ENCODE data around the gene ERCC1.
"Not testable (repeated sequence)": the region's sequence is repeated elsewhere in the genome, so short reads cannot be mapped to it uniquely, and the experiment has no call there.

ERCC1 gene

GRCh38 chr19:45423033-45423588 is 606 bp downstream of the ERCC1 start:
- H3K9ac ChIP-seq (ENCODE audit: low read length): peak overlapping the region; percentile 67
- H3K27ac ChIP-seq (ENCODE audit: low read length): no peak overlapping the region
- no peaks in the 10 kb centered on the region for H3K27me3 ChIP-seq (ENCODE audit: control insufficient read depth, insufficient read depth, low read length)
- H3K4me1 ChIP-seq (ENCODE audit: control insufficient read depth, low read depth, low read length): peaks cover 11% of the 10 kb centered on the region
- H3K9me3 ChIP-seq (ENCODE audit: control insufficient read depth, low read depth, low read length): no peaks in the 10 kb centered on the region
- peak overlapping the region; percentile 86 for H3K4me3 ChIP-seq (ENCODE audit: low read length)
- peaks cover 3% of the 10 kb centered on the region for H3K36me3 ChIP-seq (ENCODE audit: control insufficient read depth, low read depth, low read length)

GRCh38 chr19:45421947-45422498 is 1.7 kb downstream of the ERCC1 start:
- H3K9ac ChIP-seq (ENCODE audit: low read length): no peak overlapping the region
- H3K27me3 ChIP-seq (ENCODE audit: control insufficient read depth, insufficient read depth, low read length): no peaks in the 10 kb centered on the region
- H3K9me3 ChIP-seq (ENCODE audit: control insufficient read depth, low read depth, low read length): no peaks in the 10 kb centered on the region
- H3K4me1 ChIP-seq (ENCODE audit: control insufficient read depth, low read depth, low read length): peaks cover 11% of the 10 kb centered on the region
- no peak overlapping the region for H3K4me3 ChIP-seq (ENCODE audit: low read length)
- H3K27ac ChIP-seq (ENCODE audit: low read length): no peak overlapping the region
- peaks cover 7% of the 10 kb centered on the region for H3K36me3 ChIP-seq (ENCODE audit: control insufficient read depth, low read depth, low read length)

- Histone ChIP-seq H3K36me3 (ENCODE audit: control insufficient read depth, low read depth, low read length) (peaks cover 10% of the 10 kb centered on the region), H3K4me3 (ENCODE audit: low read length) (no peak overlapping the region), H3K9me3 (ENCODE audit: control insufficient read depth, low read depth, low read length) (no peaks in the 10 kb centered on the region), H3K27me3 (ENCODE audit: control insufficient read depth, insufficient read depth, low read length) (no peaks in the 10 kb centered on the region), H3K27ac (ENCODE audit: low read length) (no peak overlapping the region), H3K9ac (ENCODE audit: low read length) (no peak overlapping the region), H3K4me1 (ENCODE audit: control insufficient read depth, low read depth, low read length) (peaks cover 11% of the 10 kb centered on the region)
These were observed 2.8 kb downstream of the ERCC1 start for GRCh38 chr19:45420871-45421270.

- peaks cover 12% of the 10 kb centered on the region for H3K36me3 ChIP-seq (ENCODE audit: control insufficient read depth, low read depth, low read length)
- no peaks in the 10 kb centered on the region for H3K27me3 ChIP-seq (ENCODE audit: control insufficient read depth, insufficient read depth, low read length)
- no peak overlapping the region for H3K27ac ChIP-seq (ENCODE audit: low read length)
- H3K4me3 ChIP-seq (ENCODE audit: low read length): no peak overlapping the region
- no peak overlapping the region for H3K9ac ChIP-seq (ENCODE audit: low read length)
- H3K4me1 ChIP-seq (ENCODE audit: control insufficient read depth, low read depth, low read length): peaks cover 11% of the 10 kb centered on the region
- no peaks in the 10 kb centered on the region for H3K9me3 ChIP-seq (ENCODE audit: control insufficient read depth, low read depth, low read length)
These were observed 3.4 kb downstream of the ERCC1 start for GRCh38 chr19:45420356-45420755.

- H3K36me3 ChIP-seq (ENCODE audit: control insufficient read depth, low read depth, low read length): peaks cover 12% of the 10 kb centered on the region
- no peak overlapping the region for H3K9ac ChIP-seq (ENCODE audit: low read length)
- H3K27me3 ChIP-seq (ENCODE audit: control insufficient read depth, insufficient read depth, low read length): no peaks in the 10 kb centered on the region
- H3K9me3 ChIP-seq (ENCODE audit: control insufficient read depth, low read depth, low read length): no peaks in the 10 kb centered on the region
- no peak overlapping the region for H3K4me3 ChIP-seq (ENCODE audit: low read length)
- no peak overlapping the region for H3K27ac ChIP-seq (ENCODE audit: low read length)
- peaks cover 11% of the 10 kb centered on the region for H3K4me1 ChIP-seq (ENCODE audit: control insufficient read depth, low read depth, low read length)
These were observed 3.8 kb downstream of the ERCC1 start for GRCh38 chr19:45419895-45420294.

GRCh38 chr19:45419396-45419795 is 4.3 kb downstream of the ERCC1 start:
- Histone ChIP-seq H3K9me3 (ENCODE audit: control insufficient read depth, low read depth, low read length) (no peaks in the 10 kb centered on the region), H3K36me3 (ENCODE audit: control insufficient read depth, low read depth, low read length) (peaks cover 12% of the 10 kb centered on the region), H3K4me3 (ENCODE audit: low read length) (no peak overlapping the region), H3K27ac (ENCODE audit: low read length) (no peak overlapping the region), H3K9ac (ENCODE audit: low read length) (no peak overlapping the region), H3K4me1 (ENCODE audit: control insufficient read depth, low read depth, low read length) (peaks cover 8% of the 10 kb centered on the region), H3K27me3 (ENCODE audit: control insufficient read depth, insufficient read depth, low read length) (no peaks in the 10 kb centered on the region)

GRCh38 chr19:45418802-45419201 is 4.9 kb downstream of the ERCC1 start:
- Histone ChIP-seq H3K9ac (ENCODE audit: low read length) (no peak overlapping the region), H3K36me3 (ENCODE audit: control insufficient read depth, low read depth, low read length) (peaks cover 16% of the 10 kb centered on the region), H3K9me3 (ENCODE audit: control insufficient read depth, low read depth, low read length) (no peaks in the 10 kb centered on the region), H3K4me3 (ENCODE audit: low read length) (no peak overlapping the region), H3K27me3 (ENCODE audit: control insufficient read depth, insufficient read depth, low read length) (no peaks in the 10 kb centered on the region), H3K27ac (ENCODE audit: low read length) (no peak overlapping the region), H3K4me1 (ENCODE audit: control insufficient read depth, low read depth, low read length) (peaks cover 3% of the 10 kb centered on the region)

- Histone ChIP-seq H3K36me3 (ENCODE audit: control insufficient read depth, low read depth, low read length) (peaks cover 24% of the 10 kb centered on the region), H3K27ac (ENCODE audit: low read length) (no peak overlapping the region), H3K9ac (ENCODE audit: low read length) (no peak overlapping the region)
These were observed 6.6 kb downstream of the ERCC1 start for GRCh38 chr19:45417151-45417550.

GRCh38 chr19:45414468-45414867 is 9.2 kb downstream of the ERCC1 start:
- no peaks in the 10 kb centered on the region for H3K9me3 ChIP-seq (ENCODE audit: control insufficient read depth, low read depth, low read length)

More at GRCh38 chr19:45417151-45417550, 6.6 kb downstream of the ERCC1 start:
- Histone ChIP-seq H3K4me1 (ENCODE audit: control insufficient read depth, low read depth, low read length) (no peaks in the 10 kb centered on the region), H3K4me3 (ENCODE audit: low read length) (no peak overlapping the region), H3K27me3 (ENCODE audit: control insufficient read depth, insufficient read depth, low read length) (no peaks in the 10 kb centered on the region), H3K9me3 (ENCODE audit: control insufficient read depth, low read depth, low read length) (no peaks in the 10 kb centered on the region)

GRCh38 chr19:45413497-45413896 is 10.2 kb downstream of the ERCC1 start:
- Histone ChIP-seq H3K27me3 (ENCODE audit: control insufficient read depth, insufficient read depth, low read length) (no peaks in the 10 kb centered on the region), H3K9me3 (ENCODE audit: control insufficient read depth, low read depth, low read length) (no peaks in the 10 kb centered on the region), H3K27ac (ENCODE audit: low read length) (no peak overlapping the region), H3K4me3 (ENCODE audit: low read length) (no peak overlapping the region), H3K4me1 (ENCODE audit: control insufficient read depth, low read depth, low read length) (no peaks in the 10 kb centered on the region), H3K36me3 (ENCODE audit: control insufficient read depth, low read depth, low read length) (peaks cover 30% of the 10 kb centered on the region), H3K9ac (ENCODE audit: low read length) (no peak overlapping the region)

More at GRCh38 chr19:45414468-45414867, 9.2 kb downstream of the ERCC1 start:
- Histone ChIP-seq H3K27me3 (ENCODE audit: control insufficient read depth, insufficient read depth, low read length) (no peaks in the 10 kb centered on the region), H3K4me3 (ENCODE audit: low read length) (no peak overlapping the region), H3K36me3 (ENCODE audit: control insufficient read depth, low read depth, low read length) (peaks cover 32% of the 10 kb centered on the region), H3K4me1 (ENCODE audit: control insufficient read depth, low read depth, low read length) (no peaks in the 10 kb centered on the region), H3K27ac (ENCODE audit: low read length) (no peak overlapping the region), H3K9ac (ENCODE audit: low read length) (no peak overlapping the region)

- H3K9ac ChIP-seq (ENCODE audit: low read length); H3K4me3 ChIP-seq (ENCODE audit: low read length); H3K27me3 ChIP-seq (ENCODE audit: control insufficient read depth, insufficient read depth, low read length); H3K9me3 ChIP-seq (ENCODE audit: control insufficient read depth, low read depth, low read length); H3K4me1 ChIP-seq (ENCODE audit: control insufficient read depth, low read depth, low read length); H3K27ac ChIP-seq (ENCODE audit: low read length): not testable (repeated sequence)
- peaks cover 22% of the 10 kb centered on the region for H3K36me3 ChIP-seq (ENCODE audit: control insufficient read depth, low read depth, low read length)
These were observed 13.4 kb downstream of the ERCC1 start for GRCh38 chr19:45410330-45410729.

- H3K4me3 ChIP-seq (ENCODE audit: low read length): no peak overlapping the region
- peaks cover 22% of the 10 kb centered on the region for H3K36me3 ChIP-seq (ENCODE audit: control insufficient read depth, low read depth, low read length)
- no peak overlapping the region for H3K9ac ChIP-seq (ENCODE audit: low read length)
- H3K27me3 ChIP-seq (ENCODE audit: control insufficient read depth, insufficient read depth, low read length): peaks cover 3% of the 10 kb centered on the region
- peaks cover 5% of the 10 kb centered on the region for H3K4me1 ChIP-seq (ENCODE audit: control insufficient read depth, low read depth, low read length)
- H3K9me3 ChIP-seq (ENCODE audit: control insufficient read depth, low read depth, low read length): no peaks in the 10 kb centered on the region
- no peak overlapping the region for H3K27ac ChIP-seq (ENCODE audit: low read length)
These were observed 14.2 kb downstream of the ERCC1 start for GRCh38 chr19:45409557-45409920.
